SK-N-SH treated with all-trans-retinoic acid at 6 μM for 48 hours (cell line): ENCODE results near the gene FLRT3.
A peak's percentile ranks its signal among the peaks of the same experiment; 100 is the strongest.

ENCODE experiments used
- ATAC-seq: fragments of 200-7000 bp; cut with Tn5 transposase; 3 replicates; pipeline ENCODE4 v1.9.1; 2020; ENCODE audit warnings: mild to moderate bottlenecking, moderate library complexity
- ARNTL ChIP-seq: fragments of 450-650 bp; formaldehyde crosslinking; IDR thresholded peaks from 2 replicates; pipeline ENCODE4 v1.5.0; 2020; ENCODE audit warnings: low read depth, mild to moderate bottlenecking, moderate library complexity, borderline replicate concordance
- BACH2 ChIP-seq: fragments of 250-450 bp; sonication (Bioruptor Pico); IDR thresholded peaks from 2 replicates; pipeline ENCODE4 v1.9.0; 2021; ENCODE audit warnings: mild to moderate bottlenecking, borderline replicate concordance
- CSDC2 ChIP-seq: fragments of 250-450 bp; sonication (Bioruptor Pico); IDR thresholded peaks from 2 replicates; pipeline ENCODE4 v1.5.0; 2020; ENCODE audit warnings: mild to moderate bottlenecking, moderate library complexity
- ESRRG ChIP-seq: fragments of 250-450 bp; sonication (Bioruptor Pico); IDR thresholded peaks from 2 replicates; pipeline ENCODE4 v1.6.1; 2021; ENCODE audit warnings: mild to moderate bottlenecking
- GLIS3 ChIP-seq: fragments of 250-450 bp; sonication (Bioruptor Pico); IDR thresholded peaks from 2 replicates; pipeline ENCODE4 v1.5.0; 2020; ENCODE audit warnings: mild to moderate bottlenecking, moderate library complexity
- ISL1 ChIP-seq: fragments of 250-450 bp; sonication (Bioruptor Pico); IDR thresholded peaks from 2 replicates; pipeline ENCODE4 v2.1.2; 2022; ENCODE audit warnings: mild to moderate bottlenecking, moderate library complexity
- OSR1 ChIP-seq: fragments of 250-450 bp; sonication (Bioruptor Pico); IDR thresholded peaks from 2 replicates; pipeline ENCODE4 v1.8.0; 2022; ENCODE audit warnings: moderate library complexity, mild to moderate bottlenecking, inconsistent platforms
- RARB ChIP-seq: fragments of 250-450 bp; sonication (Bioruptor Pico); IDR thresholded peaks from 2 replicates; pipeline ENCODE4 v1.8.0; 2021; ENCODE audit warnings: mild to moderate bottlenecking, moderate library complexity
- SNAI2 ChIP-seq: fragments of 250-450 bp; sonication (Bioruptor Pico); IDR thresholded peaks from 2 replicates; pipeline ENCODE4 v1.5.0; 2020; ENCODE audit warnings: mild to moderate bottlenecking, moderate library complexity
- TCF4 ChIP-seq: fragments of 250-450 bp; sonication (Bioruptor Pico); IDR thresholded peaks from 2 replicates; pipeline ENCODE4 v1.8.0; 2021; ENCODE audit warnings: mild to moderate bottlenecking, moderate library complexity, borderline replicate concordance
- TOX ChIP-seq: fragments of 250-450 bp; sonication (Bioruptor Pico); IDR thresholded peaks from 2 replicates; pipeline ENCODE4 v1.8.0; 2021; ENCODE audit warnings: mild to moderate bottlenecking, moderate library complexity, borderline replicate concordance
- ZC3H10 ChIP-seq: fragments of 250-450 bp; sonication (Bioruptor Pico); IDR thresholded peaks from 2 replicates; pipeline ENCODE4 v1.5.1; 2021; ENCODE audit warnings: mild to moderate bottlenecking, moderate library complexity
- ZFP3 ChIP-seq: fragments of 250-450 bp; sonication (Bioruptor Pico); IDR thresholded peaks from 2 replicates; pipeline ENCODE4 v1.5.0; 2020; ENCODE audit warnings: mild to moderate bottlenecking, moderate library complexity
- ZFP30 ChIP-seq: fragments of 450-650 bp; formaldehyde crosslinking; IDR thresholded peaks from 2 replicates; pipeline ENCODE4 v1.5.0; 2022; ENCODE audit warnings: mild to moderate bottlenecking, moderate library complexity
- ZNF565 ChIP-seq: fragments of 450-650 bp; formaldehyde crosslinking; conservative IDR thresholded peaks from 2 replicates; pipeline ENCODE4 v1.5.0; 2020; ENCODE audit warnings: low read depth, mild to moderate bottlenecking, moderate library complexity
- ZNF70 ChIP-seq: fragments of 450-650 bp; formaldehyde crosslinking; IDR thresholded peaks from 2 replicates; pipeline ENCODE4 v1.5.0; 2020; ENCODE audit warnings: mild to moderate bottlenecking, moderate library complexity
- ZNF8 ChIP-seq: fragments of 450-650 bp; formaldehyde crosslinking; IDR thresholded peaks from 2 replicates; pipeline ENCODE4 v1.5.0; 2020; ENCODE audit warnings: mild to moderate bottlenecking, moderate library complexity
- TF ChIP-seq, protein P1 (sequence below): fragments of 250-450 bp; sonication (Bioruptor Pico); IDR thresholded peaks from 2 replicates; pipeline ENCODE4 v1.8.0; 2020; ENCODE audit warnings: mild to moderate bottlenecking, moderate library complexity, borderline replicate concordance
- TF ChIP-seq, protein P2 (sequence below): fragments of 250-450 bp; sonication (Bioruptor Pico); IDR thresholded peaks from 2 replicates; pipeline ENCODE4 v1.8.0; 2021; ENCODE audit warnings: low read depth, mild to moderate bottlenecking, moderate library complexity, borderline replicate concordance
- TF ChIP-seq, protein P3 (sequence below): fragments of 250-450 bp; sonication (Bioruptor Pico); IDR thresholded peaks from 2 replicates; pipeline ENCODE4 v1.5.0; 2020; ENCODE audit warnings: mild to moderate bottlenecking, moderate library complexity
- TF ChIP-seq, protein P4 (sequence below): fragments of 250-450 bp; sonication (Bioruptor Pico); IDR thresholded peaks from 2 replicates; pipeline ENCODE4 v1.5.1; 2020; ENCODE audit warnings: low read depth, mild to moderate bottlenecking, moderate library complexity
- TF ChIP-seq, protein P5 (sequence below): fragments of 250-450 bp; sonication (Bioruptor Pico); IDR thresholded peaks from 2 replicates; pipeline ENCODE4 v1.5.1; 2021; ENCODE audit warnings: mild to moderate bottlenecking, moderate library complexity

FLRT3 gene

DNA sequence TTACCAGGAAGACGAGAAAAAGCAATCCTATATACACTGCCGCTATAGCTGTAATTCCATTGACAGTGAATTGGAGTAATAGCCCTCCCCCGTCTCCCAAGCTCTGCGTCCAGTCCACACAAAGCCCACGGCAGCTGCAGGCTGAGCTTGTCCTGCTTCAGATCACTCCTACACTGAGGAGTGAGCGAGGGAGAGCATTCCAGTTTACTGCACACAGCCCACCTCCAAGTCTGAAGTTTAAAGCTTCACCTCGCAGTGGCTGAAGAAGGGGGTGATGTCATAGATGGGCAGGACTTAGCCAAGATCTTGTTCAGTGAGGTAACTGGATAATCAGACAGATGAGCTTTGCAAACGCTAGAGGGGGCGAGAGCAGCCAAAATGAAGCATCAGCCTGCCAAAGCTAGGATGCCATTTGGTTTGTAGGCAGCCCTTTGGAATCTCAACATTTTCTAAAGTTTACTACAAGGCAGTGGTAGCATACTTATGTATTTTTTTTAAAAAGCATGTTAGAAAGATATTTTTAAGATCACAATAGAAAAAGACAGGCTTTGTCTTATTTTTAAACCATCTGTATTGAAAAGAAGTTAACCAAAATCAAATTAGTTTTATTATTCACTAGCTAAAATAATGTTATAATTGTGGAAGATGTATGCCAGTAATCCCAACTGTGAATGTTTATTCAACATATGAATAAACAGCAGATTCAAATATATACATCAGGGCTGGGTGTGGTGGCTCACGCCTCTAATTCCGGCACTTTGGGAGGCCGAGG lies at the start of gene FLRT3:
Gene FLRT3 (minus strand): TSS at position 213 of the 772 bp plus-strand sequence. CDS start 10,106 bp downstream, outside the sequence.
- TF ChIP-seq ISL1 (CRISPR knock-in tag) (0 out of 2 replicates have a peak, but pooled peaks have one; percentile 22), ZFP3 (CRISPR knock-in tag) (no peak), ZC3H10 (no peak)
- TF ChIP-seq, protein P1, sequence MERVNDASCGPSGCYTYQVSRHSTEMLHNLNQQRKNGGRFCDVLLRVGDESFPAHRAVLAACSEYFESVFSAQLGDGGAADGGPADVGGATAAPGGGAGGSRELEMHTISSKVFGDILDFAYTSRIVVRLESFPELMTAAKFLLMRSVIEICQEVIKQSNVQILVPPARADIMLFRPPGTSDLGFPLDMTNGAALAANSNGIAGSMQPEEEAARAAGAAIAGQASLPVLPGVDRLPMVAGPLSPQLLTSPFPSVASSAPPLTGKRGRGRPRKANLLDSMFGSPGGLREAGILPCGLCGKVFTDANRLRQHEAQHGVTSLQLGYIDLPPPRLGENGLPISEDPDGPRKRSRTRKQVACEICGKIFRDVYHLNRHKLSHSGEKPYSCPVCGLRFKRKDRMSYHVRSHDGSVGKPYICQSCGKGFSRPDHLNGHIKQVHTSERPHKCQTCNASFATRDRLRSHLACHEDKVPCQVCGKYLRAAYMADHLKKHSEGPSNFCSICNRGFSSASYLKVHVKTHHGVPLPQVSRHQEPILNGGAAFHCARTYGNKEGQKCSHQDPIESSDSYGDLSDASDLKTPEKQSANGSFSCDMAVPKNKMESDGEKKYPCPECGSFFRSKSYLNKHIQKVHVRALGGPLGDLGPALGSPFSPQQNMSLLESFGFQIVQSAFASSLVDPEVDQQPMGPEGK (CRISPR knock-in tag), result no peak; the same call in 1 of the 2 replicates
- TF ChIP-seq, protein P2, sequence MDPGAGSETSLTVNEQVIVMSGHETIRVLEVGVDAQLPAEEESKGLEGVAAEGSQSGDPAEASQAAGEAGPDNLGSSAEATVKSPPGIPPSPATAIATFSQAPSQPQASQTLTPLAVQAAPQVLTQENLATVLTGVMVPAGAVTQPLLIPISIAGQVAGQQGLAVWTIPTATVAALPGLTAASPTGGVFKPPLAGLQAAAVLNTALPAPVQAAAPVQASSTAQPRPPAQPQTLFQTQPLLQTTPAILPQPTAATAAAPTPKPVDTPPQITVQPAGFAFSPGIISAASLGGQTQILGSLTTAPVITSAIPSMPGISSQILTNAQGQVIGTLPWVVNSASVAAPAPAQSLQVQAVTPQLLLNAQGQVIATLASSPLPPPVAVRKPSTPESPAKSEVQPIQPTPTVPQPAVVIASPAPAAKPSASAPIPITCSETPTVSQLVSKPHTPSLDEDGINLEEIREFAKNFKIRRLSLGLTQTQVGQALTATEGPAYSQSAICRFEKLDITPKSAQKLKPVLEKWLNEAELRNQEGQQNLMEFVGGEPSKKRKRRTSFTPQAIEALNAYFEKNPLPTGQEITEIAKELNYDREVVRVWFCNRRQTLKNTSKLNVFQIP (CRISPR knock-in tag), result peak; percentile 73; the same call in 1 of the 2 replicates
- ATAC-seq, result peak; percentile 95

DNA sequence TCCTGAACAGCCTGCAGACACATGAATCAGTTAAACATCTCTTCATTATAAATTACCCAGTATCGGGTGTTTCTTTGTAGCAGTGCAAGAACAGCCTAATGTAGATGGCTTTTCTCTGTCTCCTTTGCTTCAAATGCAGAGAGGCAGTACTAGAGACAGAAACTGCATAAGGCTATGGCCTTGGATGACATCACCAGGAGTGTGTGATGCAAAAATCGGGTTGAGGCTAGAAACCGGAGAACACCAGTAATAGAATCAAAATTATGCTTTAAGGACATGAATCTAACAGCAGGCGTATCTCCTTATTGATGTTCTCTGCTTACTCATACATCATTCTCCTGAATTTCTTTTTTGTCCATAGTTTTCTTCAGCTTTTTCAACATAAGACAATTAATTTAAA lies 49.3 kb upstream of the FLRT3 start:
- no peak for TF ChIP-seq TCF4
- TF ChIP-seq, protein P1 (CRISPR knock-in tag), result no peak
- TF ChIP-seq GLIS3 (CRISPR knock-in tag), result no peak
- TF ChIP-seq, protein P3, sequence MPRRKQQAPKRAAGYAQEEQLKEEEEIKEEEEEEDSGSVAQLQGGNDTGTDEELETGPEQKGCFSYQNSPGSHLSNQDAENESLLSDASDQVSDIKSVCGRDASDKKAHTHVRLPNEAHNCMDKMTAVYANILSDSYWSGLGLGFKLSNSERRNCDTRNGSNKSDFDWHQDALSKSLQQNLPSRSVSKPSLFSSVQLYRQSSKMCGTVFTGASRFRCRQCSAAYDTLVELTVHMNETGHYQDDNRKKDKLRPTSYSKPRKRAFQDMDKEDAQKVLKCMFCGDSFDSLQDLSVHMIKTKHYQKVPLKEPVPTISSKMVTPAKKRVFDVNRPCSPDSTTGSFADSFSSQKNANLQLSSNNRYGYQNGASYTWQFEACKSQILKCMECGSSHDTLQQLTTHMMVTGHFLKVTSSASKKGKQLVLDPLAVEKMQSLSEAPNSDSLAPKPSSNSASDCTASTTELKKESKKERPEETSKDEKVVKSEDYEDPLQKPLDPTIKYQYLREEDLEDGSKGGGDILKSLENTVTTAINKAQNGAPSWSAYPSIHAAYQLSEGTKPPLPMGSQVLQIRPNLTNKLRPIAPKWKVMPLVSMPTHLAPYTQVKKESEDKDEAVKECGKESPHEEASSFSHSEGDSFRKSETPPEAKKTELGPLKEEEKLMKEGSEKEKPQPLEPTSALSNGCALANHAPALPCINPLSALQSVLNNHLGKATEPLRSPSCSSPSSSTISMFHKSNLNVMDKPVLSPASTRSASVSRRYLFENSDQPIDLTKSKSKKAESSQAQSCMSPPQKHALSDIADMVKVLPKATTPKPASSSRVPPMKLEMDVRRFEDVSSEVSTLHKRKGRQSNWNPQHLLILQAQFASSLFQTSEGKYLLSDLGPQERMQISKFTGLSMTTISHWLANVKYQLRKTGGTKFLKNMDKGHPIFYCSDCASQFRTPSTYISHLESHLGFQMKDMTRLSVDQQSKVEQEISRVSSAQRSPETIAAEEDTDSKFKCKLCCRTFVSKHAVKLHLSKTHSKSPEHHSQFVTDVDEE (CRISPR knock-in tag), result no peak
- no peak for TF ChIP-seq ESRRG (CRISPR knock-in tag)
- no peak for TF ChIP-seq TOX (CRISPR knock-in tag)
- TF ChIP-seq ZNF565 (CRISPR knock-in tag), result no peak
- no peak for TF ChIP-seq OSR1 (CRISPR knock-in tag)
- TF ChIP-seq ZC3H10, result no peak
- no peak for TF ChIP-seq CSDC2 (CRISPR knock-in tag)
- no peak for TF ChIP-seq ZFP30 (CRISPR knock-in tag)
- TF ChIP-seq ARNTL (CRISPR knock-in tag), result no peak
- no peak for TF ChIP-seq BACH2
- TF ChIP-seq RARB (CRISPR knock-in tag), result no peak
- no peak for TF ChIP-seq ZNF8
- TF ChIP-seq, protein P2 (CRISPR knock-in tag), result no peak
- TF ChIP-seq SNAI2, result no peak
- TF ChIP-seq ZFP3 (CRISPR knock-in tag), result no peak
- ATAC-seq, result no peak

DNA sequence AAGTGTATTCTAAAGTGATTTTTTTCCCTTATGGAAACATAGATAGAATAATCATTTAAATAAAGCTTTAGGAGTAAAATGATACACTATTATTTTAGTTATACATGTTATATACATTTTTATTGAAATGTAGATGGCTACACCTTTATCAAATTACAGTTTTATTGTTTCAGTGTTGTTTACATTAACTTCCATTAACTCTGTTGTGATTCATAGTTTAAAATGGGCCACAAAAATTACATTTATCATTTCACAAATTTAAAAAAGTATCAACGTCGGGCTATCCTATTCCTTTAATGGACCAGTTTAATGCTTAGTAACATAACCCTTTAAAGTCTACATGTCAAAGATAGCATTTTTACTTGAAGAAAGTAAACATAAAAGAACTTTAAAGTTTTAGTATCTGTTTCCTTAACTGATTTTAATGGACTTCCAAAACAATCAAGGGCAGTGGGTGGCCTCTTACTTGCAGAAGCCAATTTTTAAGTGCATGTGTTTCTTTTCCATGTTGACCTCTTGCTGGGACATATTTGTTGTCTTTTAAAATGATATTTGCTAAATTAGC lies 47.8 kb upstream of the FLRT3 start:
- ATAC-seq, result no peak
- TF ChIP-seq, protein P4, sequence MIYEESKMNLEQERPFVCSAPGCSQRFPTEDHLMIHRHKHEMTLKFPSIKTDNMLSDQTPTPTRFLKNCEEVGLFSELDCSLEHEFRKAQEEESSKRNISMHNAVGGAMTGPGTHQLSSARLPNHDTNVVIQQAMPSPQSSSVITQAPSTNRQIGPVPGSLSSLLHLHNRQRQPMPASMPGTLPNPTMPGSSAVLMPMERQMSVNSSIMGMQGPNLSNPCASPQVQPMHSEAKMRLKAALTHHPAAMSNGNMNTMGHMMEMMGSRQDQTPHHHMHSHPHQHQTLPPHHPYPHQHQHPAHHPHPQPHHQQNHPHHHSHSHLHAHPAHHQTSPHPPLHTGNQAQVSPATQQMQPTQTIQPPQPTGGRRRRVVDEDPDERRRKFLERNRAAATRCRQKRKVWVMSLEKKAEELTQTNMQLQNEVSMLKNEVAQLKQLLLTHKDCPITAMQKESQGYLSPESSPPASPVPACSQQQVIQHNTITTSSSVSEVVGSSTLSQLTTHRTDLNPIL (CRISPR knock-in tag), result no peak
- TF ChIP-seq BACH2 (no peak), TOX (CRISPR knock-in tag) (no peak), ISL1 (CRISPR knock-in tag) (no peak), SNAI2 (no peak), GLIS3 (CRISPR knock-in tag) (no peak), TCF4 (no peak), ZNF8 (no peak), ZNF70 (no peak), OSR1 (CRISPR knock-in tag) (no peak), ZC3H10 (no peak)
- TF ChIP-seq, protein P5, sequence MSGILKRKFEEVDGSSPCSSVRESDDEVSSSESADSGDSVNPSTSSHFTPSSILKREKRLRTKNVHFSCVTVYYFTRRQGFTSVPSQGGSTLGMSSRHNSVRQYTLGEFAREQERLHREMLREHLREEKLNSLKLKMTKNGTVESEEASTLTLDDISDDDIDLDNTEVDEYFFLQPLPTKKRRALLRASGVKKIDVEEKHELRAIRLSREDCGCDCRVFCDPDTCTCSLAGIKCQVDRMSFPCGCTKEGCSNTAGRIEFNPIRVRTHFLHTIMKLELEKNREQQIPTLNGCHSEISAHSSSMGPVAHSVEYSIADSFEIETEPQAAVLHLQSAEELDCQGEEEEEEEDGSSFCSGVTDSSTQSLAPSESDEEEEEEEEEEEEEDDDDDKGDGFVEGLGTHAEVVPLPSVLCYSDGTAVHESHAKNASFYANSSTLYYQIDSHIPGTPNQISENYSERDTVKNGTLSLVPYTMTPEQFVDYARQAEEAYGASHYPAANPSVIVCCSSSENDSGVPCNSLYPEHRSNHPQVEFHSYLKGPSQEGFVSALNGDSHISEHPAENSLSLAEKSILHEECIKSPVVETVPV (CRISPR knock-in tag), result no peak
